ENCODE data around the gene MYO7B.

Gene MYO7B

GRCh38 chr2:127578411-127578810 lies 42.9 kb downstream of the MYO7B start:
- TF ChIP-seq ZNF274 (IDR thresholded peaks at IDR 0.05; ENCODE audit: low read depth, low read length), result no peak
- H3K4me3 ChIP-seq (ENCODE audit: low read length), result no peak overlapping the region

GRCh38 chr2:127579231-127579630 lies 43.7 kb downstream of the MYO7B start:
- H3K4me3 ChIP-seq (ENCODE audit: low read length), result no peak overlapping the region
- TF ChIP-seq ZNF274 (IDR thresholded peaks at IDR 0.05; ENCODE audit: low read depth, low read length), result no peak

- H3K4me3 ChIP-seq (ENCODE audit: low read length), result no peak overlapping the region
- TF ChIP-seq ZNF274 (IDR thresholded peaks at IDR 0.05; ENCODE audit: low read depth, low read length), result no peak
Observed at GRCh38 chr2:127580167-127581049, 44.9 kb downstream of the MYO7B start.

- no peak for TF ChIP-seq ZNF274 (IDR thresholded peaks at IDR 0.05; ENCODE audit: low read depth, low read length)
- H3K4me3 ChIP-seq (ENCODE audit: low read length), result no peak overlapping the region
Observed at GRCh38 chr2:127581050-127581345, 45.5 kb downstream of the MYO7B start.

GRCh38 chr2:127581516-127582490 lies 46.3 kb downstream of the MYO7B start:
- no peak for TF ChIP-seq ZNF274 (IDR thresholded peaks at IDR 0.05; ENCODE audit: low read depth, low read length)
- no peak overlapping the region for H3K4me3 ChIP-seq (ENCODE audit: low read length)

- TF ChIP-seq ZNF274 (IDR thresholded peaks at IDR 0.05; ENCODE audit: low read depth, low read length), result no peak
- no peak overlapping the region for H3K4me3 ChIP-seq (ENCODE audit: low read length)
Observed at GRCh38 chr2:127582863-127583861, 47.7 kb downstream of the MYO7B start.

- no peak for TF ChIP-seq ZNF274 (IDR thresholded peaks at IDR 0.05; ENCODE audit: low read depth, low read length)
- no peak overlapping the region for H3K4me3 ChIP-seq (ENCODE audit: low read length)
Observed at GRCh38 chr2:127584047-127584446, 48.6 kb downstream of the MYO7B start.

- no peak for TF ChIP-seq ZNF274 (IDR thresholded peaks at IDR 0.05; ENCODE audit: low read depth, low read length)
- no peak overlapping the region for H3K4me3 ChIP-seq (ENCODE audit: low read length)
Observed at GRCh38 chr2:127584516-127585033, 49.1 kb downstream of the MYO7B start.

- no peak for TF ChIP-seq ZNF274 (IDR thresholded peaks at IDR 0.05; ENCODE audit: low read depth, low read length)
- H3K4me3 ChIP-seq (ENCODE audit: low read length), result no peak overlapping the region
Observed at GRCh38 chr2:127585270-127585807, 49.9 kb downstream of the MYO7B start.

GRCh38 chr2:127586136-127586535 lies 50.7 kb downstream of the MYO7B start:
- no peak overlapping the region for H3K4me3 ChIP-seq (ENCODE audit: low read length)
- TF ChIP-seq ZNF274 (IDR thresholded peaks at IDR 0.05; ENCODE audit: low read depth, low read length), result no peak

GRCh38 chr2:127586746-127587295 lies 51.3 kb downstream of the MYO7B start:
- no peak for TF ChIP-seq ZNF274 (IDR thresholded peaks at IDR 0.05; ENCODE audit: low read depth, low read length)
- H3K4me3 ChIP-seq (ENCODE audit: low read length), result no peak overlapping the region

- H3K4me3 ChIP-seq (ENCODE audit: low read length), result no peak overlapping the region
- no peak for TF ChIP-seq ZNF274 (IDR thresholded peaks at IDR 0.05; ENCODE audit: low read depth, low read length)
Observed at GRCh38 chr2:127588241-127588640, 52.8 kb downstream of the MYO7B start.

- TF ChIP-seq ZNF274 (IDR thresholded peaks at IDR 0.05; ENCODE audit: low read depth, low read length), result no peak
Observed at GRCh38 chr2:127589358-127589757, 53.9 kb downstream of the MYO7B start.

More at GRCh38 chr2:127589358-127589757, 53.9 kb downstream of the MYO7B start:
- H3K4me3 ChIP-seq (ENCODE audit: low read length), result no peak overlapping the region
